ENCODE measurements around the gene PPP6R2.

DNA sequence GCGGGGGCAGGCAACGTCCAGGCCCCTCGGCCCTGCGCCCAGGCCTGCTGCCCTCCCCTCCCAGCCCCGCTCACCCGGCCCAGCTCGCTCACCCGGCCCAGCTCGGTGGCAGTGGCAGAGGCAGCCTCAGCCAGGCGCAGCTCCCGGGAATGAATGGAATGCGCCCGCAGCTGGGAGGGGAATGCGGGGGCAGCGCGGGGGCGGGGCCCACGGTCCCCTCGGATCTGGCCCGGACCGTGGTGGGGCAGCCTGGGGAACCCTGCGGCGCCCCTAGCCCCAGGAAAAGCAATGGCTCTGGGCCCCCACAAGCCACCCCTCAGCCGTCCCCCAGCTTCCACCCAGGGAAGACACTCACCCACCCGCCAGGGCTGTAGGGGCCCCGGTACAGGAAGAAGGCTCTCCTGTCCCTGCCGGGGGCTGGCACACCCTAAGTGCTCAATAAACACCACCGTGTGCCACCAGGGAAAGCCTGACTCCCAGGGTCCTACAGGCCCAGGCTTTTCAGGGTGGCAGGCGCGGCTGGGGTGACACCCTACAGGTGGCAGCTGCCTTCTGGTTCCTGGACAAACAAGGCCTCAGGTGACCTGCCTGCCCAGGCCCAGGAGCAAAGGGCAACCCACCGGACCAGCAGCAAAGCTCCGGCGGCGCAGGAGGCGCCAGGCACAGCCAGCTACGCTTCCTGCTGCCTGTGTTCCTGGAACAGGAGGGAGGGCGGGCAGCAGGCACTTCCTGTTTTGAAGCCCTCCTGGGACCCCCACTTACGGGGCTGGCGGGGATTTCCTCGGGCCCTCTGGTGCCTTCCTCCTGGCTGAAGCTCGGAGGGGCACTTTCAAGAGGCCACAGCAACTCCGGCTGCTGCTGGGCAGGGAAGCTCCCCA lies 49.4 kb upstream of the PPP6R2 start:
- TF ChIP-seq, protein P1, sequence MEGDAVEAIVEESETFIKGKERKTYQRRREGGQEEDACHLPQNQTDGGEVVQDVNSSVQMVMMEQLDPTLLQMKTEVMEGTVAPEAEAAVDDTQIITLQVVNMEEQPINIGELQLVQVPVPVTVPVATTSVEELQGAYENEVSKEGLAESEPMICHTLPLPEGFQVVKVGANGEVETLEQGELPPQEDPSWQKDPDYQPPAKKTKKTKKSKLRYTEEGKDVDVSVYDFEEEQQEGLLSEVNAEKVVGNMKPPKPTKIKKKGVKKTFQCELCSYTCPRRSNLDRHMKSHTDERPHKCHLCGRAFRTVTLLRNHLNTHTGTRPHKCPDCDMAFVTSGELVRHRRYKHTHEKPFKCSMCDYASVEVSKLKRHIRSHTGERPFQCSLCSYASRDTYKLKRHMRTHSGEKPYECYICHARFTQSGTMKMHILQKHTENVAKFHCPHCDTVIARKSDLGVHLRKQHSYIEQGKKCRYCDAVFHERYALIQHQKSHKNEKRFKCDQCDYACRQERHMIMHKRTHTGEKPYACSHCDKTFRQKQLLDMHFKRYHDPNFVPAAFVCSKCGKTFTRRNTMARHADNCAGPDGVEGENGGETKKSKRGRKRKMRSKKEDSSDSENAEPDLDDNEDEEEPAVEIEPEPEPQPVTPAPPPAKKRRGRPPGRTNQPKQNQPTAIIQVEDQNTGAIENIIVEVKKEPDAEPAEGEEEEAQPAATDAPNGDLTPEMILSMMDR (conservative IDR thresholded peaks at IDR 0.05): no peak
- no peak for TF ChIP-seq ZFX (IDR thresholded peaks at IDR 0.05)

Measured in C4-2B (cell line).